IMR-90 (cell line): Measurements from ENCODE around the gene LALBA.

Experiments used
- POLR2A ChIP-seq: IDR thresholded peaks from 2 replicates; pipeline ENCODE4 v1.6.1; 2012; ENCODE audit warnings: mild to moderate bottlenecking, low read depth, low read length
- RFX5 ChIP-seq: IDR thresholded peaks from 2 replicates; pipeline ENCODE4 v1.8.0; 2012; ENCODE audit warnings: low read depth, mild to moderate bottlenecking, low read length, moderate library complexity
- TF ChIP-seq, protein P1 (sequence below): conservative IDR thresholded peaks from 2 replicates; pipeline ENCODE4 v1.5.1; 2012; ENCODE audit warnings: mild to moderate bottlenecking, low read depth, low read length, improper control_type of control experiment

DNA sequence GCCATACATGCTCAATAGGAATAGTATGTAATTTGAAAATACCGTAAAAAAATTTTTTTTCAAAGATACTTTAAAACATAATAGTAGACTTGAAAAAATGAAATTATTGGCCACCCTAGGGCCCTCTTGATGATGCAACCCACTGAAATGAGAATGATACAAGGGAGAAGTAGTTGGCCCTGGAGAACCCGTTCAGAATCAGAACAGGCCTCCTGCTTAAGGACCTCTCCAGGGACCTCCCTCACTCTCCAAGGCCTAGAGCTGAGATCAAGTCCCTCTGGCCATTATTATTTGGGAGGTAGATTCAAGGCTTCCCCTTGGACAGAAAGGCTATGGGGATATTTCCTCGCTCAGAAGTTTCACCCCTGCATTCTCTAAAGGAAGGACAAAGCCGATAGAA is 11.9 kb downstream of the LALBA start:
- TF ChIP-seq POLR2A = no peak
- TF ChIP-seq, protein P1, sequence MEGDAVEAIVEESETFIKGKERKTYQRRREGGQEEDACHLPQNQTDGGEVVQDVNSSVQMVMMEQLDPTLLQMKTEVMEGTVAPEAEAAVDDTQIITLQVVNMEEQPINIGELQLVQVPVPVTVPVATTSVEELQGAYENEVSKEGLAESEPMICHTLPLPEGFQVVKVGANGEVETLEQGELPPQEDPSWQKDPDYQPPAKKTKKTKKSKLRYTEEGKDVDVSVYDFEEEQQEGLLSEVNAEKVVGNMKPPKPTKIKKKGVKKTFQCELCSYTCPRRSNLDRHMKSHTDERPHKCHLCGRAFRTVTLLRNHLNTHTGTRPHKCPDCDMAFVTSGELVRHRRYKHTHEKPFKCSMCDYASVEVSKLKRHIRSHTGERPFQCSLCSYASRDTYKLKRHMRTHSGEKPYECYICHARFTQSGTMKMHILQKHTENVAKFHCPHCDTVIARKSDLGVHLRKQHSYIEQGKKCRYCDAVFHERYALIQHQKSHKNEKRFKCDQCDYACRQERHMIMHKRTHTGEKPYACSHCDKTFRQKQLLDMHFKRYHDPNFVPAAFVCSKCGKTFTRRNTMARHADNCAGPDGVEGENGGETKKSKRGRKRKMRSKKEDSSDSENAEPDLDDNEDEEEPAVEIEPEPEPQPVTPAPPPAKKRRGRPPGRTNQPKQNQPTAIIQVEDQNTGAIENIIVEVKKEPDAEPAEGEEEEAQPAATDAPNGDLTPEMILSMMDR = no peak
- no peak for TF ChIP-seq RFX5
